Measurements from ENCODE around the gene SLCO3A1.

The SLCO3A1 gene

DNA sequence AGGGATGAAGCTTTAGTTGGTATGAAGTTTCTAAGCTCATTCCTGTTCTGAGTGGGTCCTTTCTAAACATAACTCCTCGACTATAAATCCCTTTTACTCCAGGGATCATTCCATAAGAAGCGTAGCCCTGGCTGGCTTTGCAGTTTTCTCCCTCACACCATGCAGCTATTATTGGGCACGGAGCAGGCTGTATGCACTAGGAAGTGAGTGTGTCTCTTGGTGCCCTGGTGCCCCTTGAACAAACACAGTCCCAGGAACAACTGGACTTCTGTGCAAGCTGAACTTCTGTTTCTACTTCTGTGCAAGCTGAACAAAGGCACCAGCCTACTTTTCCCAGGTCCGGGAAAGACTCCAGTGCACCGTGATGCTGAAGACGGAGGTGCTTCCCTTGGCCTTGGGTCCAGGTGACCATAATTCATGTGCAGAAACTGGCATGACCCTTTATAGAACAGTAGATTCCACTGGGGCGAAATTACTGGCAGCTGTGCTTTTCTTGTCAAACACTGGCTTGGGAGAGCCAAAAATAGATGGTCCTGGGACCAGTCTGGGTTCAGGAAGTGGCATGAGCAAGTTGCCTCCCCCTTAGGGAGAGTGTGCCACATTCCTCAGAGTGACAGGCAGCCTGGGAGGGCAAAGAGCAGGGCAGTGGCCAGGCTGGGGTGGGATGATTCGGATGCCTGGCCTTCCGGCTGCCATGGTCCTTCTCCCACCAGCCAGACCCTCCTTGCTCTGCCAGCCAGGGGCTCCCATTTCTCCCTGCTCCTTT, 127.2 kb downstream of the SLCO3A1 start:
- H3K9me3 ChIP-seq = no peaks in the 10 kb centered on the region
- H3K4me1 ChIP-seq (ENCODE audit: control insufficient read depth in 1 of 2, insufficient read depth in 1 of 2, low read depth in 1 of 2, low read length in 1 of 2) = no peaks in the 10 kb centered on the region
- H3K27me3 ChIP-seq = no peaks in the 10 kb centered on the region
- no peaks in the 10 kb centered on the region for H3K36me3 ChIP-seq
- TF ChIP-seq, protein P1, sequence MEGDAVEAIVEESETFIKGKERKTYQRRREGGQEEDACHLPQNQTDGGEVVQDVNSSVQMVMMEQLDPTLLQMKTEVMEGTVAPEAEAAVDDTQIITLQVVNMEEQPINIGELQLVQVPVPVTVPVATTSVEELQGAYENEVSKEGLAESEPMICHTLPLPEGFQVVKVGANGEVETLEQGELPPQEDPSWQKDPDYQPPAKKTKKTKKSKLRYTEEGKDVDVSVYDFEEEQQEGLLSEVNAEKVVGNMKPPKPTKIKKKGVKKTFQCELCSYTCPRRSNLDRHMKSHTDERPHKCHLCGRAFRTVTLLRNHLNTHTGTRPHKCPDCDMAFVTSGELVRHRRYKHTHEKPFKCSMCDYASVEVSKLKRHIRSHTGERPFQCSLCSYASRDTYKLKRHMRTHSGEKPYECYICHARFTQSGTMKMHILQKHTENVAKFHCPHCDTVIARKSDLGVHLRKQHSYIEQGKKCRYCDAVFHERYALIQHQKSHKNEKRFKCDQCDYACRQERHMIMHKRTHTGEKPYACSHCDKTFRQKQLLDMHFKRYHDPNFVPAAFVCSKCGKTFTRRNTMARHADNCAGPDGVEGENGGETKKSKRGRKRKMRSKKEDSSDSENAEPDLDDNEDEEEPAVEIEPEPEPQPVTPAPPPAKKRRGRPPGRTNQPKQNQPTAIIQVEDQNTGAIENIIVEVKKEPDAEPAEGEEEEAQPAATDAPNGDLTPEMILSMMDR (IDR thresholded peaks at IDR 0.05) = no peak
- H3K27ac ChIP-seq = no peak overlapping the region
- no peak overlapping the region for H3K4me3 ChIP-seq (ENCODE audit: low read depth in 1 of 2, low read length in 1 of 2)

GRCh38 chr15:91981821-91982800, 128.6 kb downstream of the SLCO3A1 start:
- TF ChIP-seq, protein P1 (IDR thresholded peaks at IDR 0.05) = no peak
- Histone ChIP-seq H3K27ac (no peak overlapping the region), H3K27me3 (no peaks in the 10 kb centered on the region), H3K9me3 (no peaks in the 10 kb centered on the region), H3K4me3 (ENCODE audit: low read depth in 1 of 2, low read length in 1 of 2) (no peak overlapping the region), H3K4me1 (ENCODE audit: control insufficient read depth in 1 of 2, insufficient read depth in 1 of 2, low read depth in 1 of 2, low read length in 1 of 2) (no peaks in the 10 kb centered on the region), H3K36me3 (no peaks in the 10 kb centered on the region)

- no peaks in the 10 kb centered on the region for H3K27me3 ChIP-seq
- peaks cover 5 to 6% of the 10 kb centered on the region in 2 experiments for H3K4me1 ChIP-seq (ENCODE audit: control insufficient read depth in 1 of 2, insufficient read depth in 1 of 2, low read depth in 1 of 2, low read length in 1 of 2)
- TF ChIP-seq, protein P1 (IDR thresholded peaks at IDR 0.05) = no peak
- H3K9me3 ChIP-seq = no peaks in the 10 kb centered on the region
- H3K27ac ChIP-seq = no peak overlapping the region
- no peaks in the 10 kb centered on the region for H3K36me3 ChIP-seq
- H3K4me3 ChIP-seq (ENCODE audit: low read depth in 1 of 2, low read length in 1 of 2) = no peak overlapping the region
Observed at GRCh38 chr15:91983729-91984340, 130.3 kb downstream of the SLCO3A1 start.

DNA sequence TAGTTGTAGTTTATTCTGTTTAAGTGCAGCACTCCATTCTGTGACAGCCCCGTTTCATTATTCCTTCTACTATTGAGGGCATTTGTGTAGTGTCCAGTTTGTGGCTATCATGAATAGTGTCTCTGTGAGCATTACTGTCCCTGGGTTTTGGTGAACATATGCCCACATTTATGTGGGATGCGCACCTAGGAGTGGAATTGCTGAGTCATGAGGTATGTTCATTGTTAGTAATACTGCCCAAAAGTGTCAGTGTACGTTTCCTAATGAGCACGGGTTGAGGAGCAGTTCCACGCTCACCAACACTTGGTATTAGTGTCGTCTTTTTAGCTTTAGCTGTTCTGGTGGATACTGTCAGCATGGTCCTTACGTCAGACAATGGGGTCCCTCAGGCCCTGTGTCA, 131.8 kb downstream of the SLCO3A1 start:
- Histone ChIP-seq H3K27me3 (no peaks in the 10 kb centered on the region), H3K4me3 (ENCODE audit: low read depth in 1 of 2, low read length in 1 of 2) (no peak overlapping the region), H3K9me3 (no peaks in the 10 kb centered on the region), H3K27ac (no peak overlapping the region), H3K36me3 (no peaks in the 10 kb centered on the region), H3K4me1 (ENCODE audit: control insufficient read depth in 1 of 2, insufficient read depth in 1 of 2, low read depth in 1 of 2, low read length in 1 of 2) (peaks cover 5 to 6% of the 10 kb centered on the region in 2 experiments)
- TF ChIP-seq, protein P1 (IDR thresholded peaks at IDR 0.05) = no peak

- no peak overlapping the region for H3K27ac ChIP-seq
- H3K36me3 ChIP-seq = no peaks in the 10 kb centered on the region
- TF ChIP-seq, protein P1 (IDR thresholded peaks at IDR 0.05) = no peak
- H3K4me3 ChIP-seq (ENCODE audit: low read depth in 1 of 2, low read length in 1 of 2) = no peak overlapping the region
- H3K27me3 ChIP-seq = no peaks in the 10 kb centered on the region
- no peaks in the 10 kb centered on the region for H3K9me3 ChIP-seq
- peaks cover 12 to 13% of the 10 kb centered on the region in 2 experiments for H3K4me1 ChIP-seq (ENCODE audit: control insufficient read depth in 1 of 2, insufficient read depth in 1 of 2, low read depth in 1 of 2, low read length in 1 of 2)
Observed at GRCh38 chr15:91988071-91988470, 134.6 kb downstream of the SLCO3A1 start.
